Fibroblast of the aortic adventitia (primary cell): ENCODE data around the gene ATP9B. TPM values are rescaled to one million over a fixed set of nuclear protein-coding genes. Genes with fewer than 3 reads are reported as not detected.

Source experiments
- DNase-seq: peaks from one replicate; pipeline ENCODE4 v3.0.0-alpha.2; 2010; ENCODE audit warnings: low read depth
- H3K4me3 ChIP-seq: 2 replicates; pipeline ENCODE4 v1.5.1; 2011; ENCODE audit warnings: low read depth, mild to moderate bottlenecking, control low read depth, low read length, moderate library complexity
- CTCF ChIP-seq: IDR thresholded peaks from 2 replicates; pipeline ENCODE4 v1.5.1; 2011; ENCODE audit warnings: mild to moderate bottlenecking, low read length, control low read depth, inconsistent platforms; ENCODE audit not compliant: insufficient read depth
- total RNA-seq: library from RNA; depleted of rRNA; stranded (reverse); fragments of >200 nt; gene quantifications from 2 replicates; pipeline ENCODE4 v1.2.3, GENCODE V29; 2012; ENCODE audit warnings: low replicate concordance

The ATP9B gene
- total RNA-seq, 1 donor: 22.0 TPM

GRCh38 chr18:79401494-79402208, 332.5 kb downstream of the ATP9B start:
- no peak overlapping the region for H3K4me3 ChIP-seq
- no peak for TF ChIP-seq CTCF
- DNase-seq: no peak

GRCh38 chr18:79402209-79402576, 333.0 kb downstream of the ATP9B start:
- no peak for TF ChIP-seq CTCF
- H3K4me3 ChIP-seq: no peak overlapping the region
- DNase-seq: no peak

DNA sequence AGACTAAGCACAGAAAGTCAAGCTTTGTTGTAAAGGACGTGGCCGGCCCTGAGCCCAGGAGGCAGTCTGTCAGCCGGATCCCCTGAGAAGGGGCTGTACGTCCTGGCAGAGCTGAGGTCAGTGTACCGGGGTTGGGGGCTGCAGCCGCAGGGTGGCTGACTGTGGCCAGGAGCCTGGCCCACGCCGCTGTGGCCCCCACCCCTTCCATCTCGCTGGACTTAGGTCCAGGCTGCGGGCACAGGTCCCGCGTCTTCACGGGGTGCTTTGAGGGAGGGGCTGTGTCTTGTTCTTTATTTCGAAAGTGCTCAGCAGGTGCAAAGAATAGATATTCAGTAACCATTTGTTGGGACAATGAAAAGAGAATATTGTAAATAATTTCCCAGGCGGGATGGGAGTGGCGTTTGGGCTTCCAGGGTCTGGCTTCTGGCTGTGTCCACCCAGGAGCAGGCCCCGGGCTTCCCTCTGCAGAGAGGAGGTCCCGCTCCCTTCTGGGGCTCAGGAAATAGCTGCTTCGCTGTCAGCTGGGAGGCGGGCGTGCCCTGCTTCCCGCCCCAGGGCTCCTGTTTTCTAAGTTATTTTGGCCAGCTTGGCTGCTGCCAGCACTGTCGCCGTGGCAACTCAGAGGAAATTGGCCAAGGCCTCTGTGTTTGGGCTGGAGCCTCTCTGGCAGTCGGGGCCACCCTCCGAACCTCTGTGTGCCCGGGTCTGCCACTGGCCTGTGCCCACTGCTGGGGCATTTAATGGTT, 334.0 kb downstream of the ATP9B start:
- H3K4me3 ChIP-seq: no peak overlapping the region
- peak; percentile 53 for DNase-seq
- no peak for TF ChIP-seq CTCF

- TF ChIP-seq CTCF: no peak
- no peak for DNase-seq
- no peak overlapping the region for H3K4me3 ChIP-seq
These were observed 334.8 kb downstream of the ATP9B start for GRCh38 chr18:79403723-79404566.

GRCh38 chr18:79404567-79404910, 335.3 kb downstream of the ATP9B start:
- TF ChIP-seq CTCF: no peak
- DNase-seq: no peak

GRCh38 chr18:79405019-79405780, 336.0 kb downstream of the ATP9B start:
- DNase-seq: no peak
- no peak overlapping the region for H3K4me3 ChIP-seq
- no peak for TF ChIP-seq CTCF

More at GRCh38 chr18:79404567-79404910, 335.3 kb downstream of the ATP9B start:
- H3K4me3 ChIP-seq: no peak overlapping the region
